ENCODE data around the gene IFT88.

Gene IFT88

GRCh38 chr13:20609145-20609544 lies 42.2 kb downstream of the IFT88 start:
- Histone ChIP-seq H3K36me3 (ENCODE audit: control insufficient read depth, insufficient read depth, low read length) (peaks cover 2% of the 10 kb centered on the region), H3K27ac (ENCODE audit: low read depth, low read length) (no peak overlapping the region), H3K27me3 (ENCODE audit: control insufficient read depth, insufficient read depth, low read length) (no peaks in the 10 kb centered on the region), H3K4me3 (ENCODE audit: low read length) (no peak overlapping the region), H3K9ac (ENCODE audit: low read length) (no peak overlapping the region), H3K4me1 (ENCODE audit: control insufficient read depth, insufficient read depth, low read length) (no peaks in the 10 kb centered on the region)

- H3K4me3 ChIP-seq (ENCODE audit: low read length) = no peak overlapping the region
- H3K9ac ChIP-seq (ENCODE audit: low read length) = no peak overlapping the region
- H3K27ac ChIP-seq (ENCODE audit: low read depth, low read length) = no peak overlapping the region
- no peaks in the 10 kb centered on the region for H3K27me3 ChIP-seq (ENCODE audit: control insufficient read depth, insufficient read depth, low read length)
- no peaks in the 10 kb centered on the region for H3K4me1 ChIP-seq (ENCODE audit: control insufficient read depth, insufficient read depth, low read length)
- peaks cover 2% of the 10 kb centered on the region for H3K36me3 ChIP-seq (ENCODE audit: control insufficient read depth, insufficient read depth, low read length)
Measured at GRCh38 chr13:20610006-20610405, 43.0 kb downstream of the IFT88 start.

- no peak overlapping the region for H3K9ac ChIP-seq (ENCODE audit: low read length)
- H3K36me3 ChIP-seq (ENCODE audit: control insufficient read depth, insufficient read depth, low read length) = no peaks in the 10 kb centered on the region
- H3K4me1 ChIP-seq (ENCODE audit: control insufficient read depth, insufficient read depth, low read length) = no peaks in the 10 kb centered on the region
- no peak overlapping the region for H3K4me3 ChIP-seq (ENCODE audit: low read length)
- no peaks in the 10 kb centered on the region for H3K27me3 ChIP-seq (ENCODE audit: control insufficient read depth, insufficient read depth, low read length)
- H3K27ac ChIP-seq (ENCODE audit: low read depth, low read length) = no peak overlapping the region
Measured at GRCh38 chr13:20616059-20616797, 49.3 kb downstream of the IFT88 start.

- Histone ChIP-seq H3K9ac (ENCODE audit: low read length) (no peak overlapping the region), H3K27me3 (ENCODE audit: control insufficient read depth, insufficient read depth, low read length) (no peaks in the 10 kb centered on the region), H3K4me3 (ENCODE audit: low read length) (no peak overlapping the region)
Measured at GRCh38 chr13:20623000-20623399, 56.0 kb downstream of the IFT88 start.

GRCh38 chr13:20624213-20624612 lies 57.3 kb downstream of the IFT88 start:
- Histone ChIP-seq H3K9ac (ENCODE audit: low read length) (no peak overlapping the region), H3K27ac (ENCODE audit: low read depth, low read length) (no peak overlapping the region)

More at GRCh38 chr13:20623000-20623399, 56.0 kb downstream of the IFT88 start:
- no peaks in the 10 kb centered on the region for H3K4me1 ChIP-seq (ENCODE audit: control insufficient read depth, insufficient read depth, low read length)
- peaks cover 2% of the 10 kb centered on the region for H3K36me3 ChIP-seq (ENCODE audit: control insufficient read depth, insufficient read depth, low read length)
- no peak overlapping the region for H3K27ac ChIP-seq (ENCODE audit: low read depth, low read length)

GRCh38 chr13:20633802-20634201 lies 66.8 kb downstream of the IFT88 start:
- H3K27me3 ChIP-seq (ENCODE audit: control insufficient read depth, insufficient read depth, low read length) = no peaks in the 10 kb centered on the region
- no peak overlapping the region for H3K4me3 ChIP-seq (ENCODE audit: low read length)
- H3K9ac ChIP-seq (ENCODE audit: low read length) = no peak overlapping the region
- no peak overlapping the region for H3K27ac ChIP-seq (ENCODE audit: low read depth, low read length)
- no peaks in the 10 kb centered on the region for H3K4me1 ChIP-seq (ENCODE audit: control insufficient read depth, insufficient read depth, low read length)
- H3K36me3 ChIP-seq (ENCODE audit: control insufficient read depth, insufficient read depth, low read length) = no peaks in the 10 kb centered on the region

More at GRCh38 chr13:20624213-20624612, 57.3 kb downstream of the IFT88 start:
- Histone ChIP-seq H3K36me3 (ENCODE audit: control insufficient read depth, insufficient read depth, low read length) (peaks cover 2% of the 10 kb centered on the region), H3K4me3 (ENCODE audit: low read length) (no peak overlapping the region), H3K27me3 (ENCODE audit: control insufficient read depth, insufficient read depth, low read length) (no peaks in the 10 kb centered on the region), H3K4me1 (ENCODE audit: control insufficient read depth, insufficient read depth, low read length) (no peaks in the 10 kb centered on the region)

- no peak overlapping the region for H3K9ac ChIP-seq (ENCODE audit: low read length)
- no peak overlapping the region for H3K27ac ChIP-seq (ENCODE audit: low read depth, low read length)
- H3K4me3 ChIP-seq (ENCODE audit: low read length) = no peak overlapping the region
- no peaks in the 10 kb centered on the region for H3K36me3 ChIP-seq (ENCODE audit: control insufficient read depth, insufficient read depth, low read length)
- H3K27me3 ChIP-seq (ENCODE audit: control insufficient read depth, insufficient read depth, low read length) = no peaks in the 10 kb centered on the region
- H3K4me1 ChIP-seq (ENCODE audit: control insufficient read depth, insufficient read depth, low read length) = no peaks in the 10 kb centered on the region
Measured at GRCh38 chr13:20636079-20636478, 69.1 kb downstream of the IFT88 start.

- Histone ChIP-seq H3K4me1 (ENCODE audit: control insufficient read depth, insufficient read depth, low read length) (no peaks in the 10 kb centered on the region), H3K9ac (ENCODE audit: low read length) (no peak overlapping the region), H3K4me3 (ENCODE audit: low read length) (no peak overlapping the region), H3K27me3 (ENCODE audit: control insufficient read depth, insufficient read depth, low read length) (no peaks in the 10 kb centered on the region), H3K27ac (ENCODE audit: low read depth, low read length) (no peak overlapping the region), H3K36me3 (ENCODE audit: control insufficient read depth, insufficient read depth, low read length) (no peaks in the 10 kb centered on the region)
Measured at GRCh38 chr13:20637811-20638210, 70.9 kb downstream of the IFT88 start.

- peaks cover 4% of the 10 kb centered on the region for H3K36me3 ChIP-seq (ENCODE audit: control insufficient read depth, insufficient read depth, low read length)
- H3K9ac ChIP-seq (ENCODE audit: low read length) = no peak overlapping the region
- no peak overlapping the region for H3K4me3 ChIP-seq (ENCODE audit: low read length)
- H3K27me3 ChIP-seq (ENCODE audit: control insufficient read depth, insufficient read depth, low read length) = no peaks in the 10 kb centered on the region
- no peak overlapping the region for H3K27ac ChIP-seq (ENCODE audit: low read depth, low read length)
- H3K4me1 ChIP-seq (ENCODE audit: control insufficient read depth, insufficient read depth, low read length) = no peaks in the 10 kb centered on the region
Measured at GRCh38 chr13:20647758-20648157, 80.8 kb downstream of the IFT88 start.

- no peaks in the 10 kb centered on the region for H3K27me3 ChIP-seq (ENCODE audit: control insufficient read depth, insufficient read depth, low read length)
Measured at GRCh38 chr13:20652946-20653345, 86.0 kb downstream of the IFT88 start.

GRCh38 chr13:20654156-20654555 lies 87.2 kb downstream of the IFT88 start:
- Histone ChIP-seq H3K9ac (ENCODE audit: low read length) (no peak overlapping the region), H3K27me3 (ENCODE audit: control insufficient read depth, insufficient read depth, low read length) (no peaks in the 10 kb centered on the region), H3K4me3 (ENCODE audit: low read length) (no peak overlapping the region), H3K4me1 (ENCODE audit: control insufficient read depth, insufficient read depth, low read length) (no peaks in the 10 kb centered on the region), H3K36me3 (ENCODE audit: control insufficient read depth, insufficient read depth, low read length) (peaks cover 3% of the 10 kb centered on the region), H3K27ac (ENCODE audit: low read depth, low read length) (no peak overlapping the region)

More at GRCh38 chr13:20652946-20653345, 86.0 kb downstream of the IFT88 start:
- no peak overlapping the region for H3K9ac ChIP-seq (ENCODE audit: low read length)
- no peaks in the 10 kb centered on the region for H3K4me1 ChIP-seq (ENCODE audit: control insufficient read depth, insufficient read depth, low read length)
- H3K27ac ChIP-seq (ENCODE audit: low read depth, low read length) = no peak overlapping the region
- no peaks in the 10 kb centered on the region for H3K36me3 ChIP-seq (ENCODE audit: control insufficient read depth, insufficient read depth, low read length)
- H3K4me3 ChIP-seq (ENCODE audit: low read length) = no peak overlapping the region

GRCh38 chr13:20658451-20659040 lies 91.6 kb downstream of the IFT88 start:
- Histone ChIP-seq H3K27me3 (ENCODE audit: control insufficient read depth, insufficient read depth, low read length) (no peaks in the 10 kb centered on the region), H3K27ac (ENCODE audit: low read depth, low read length) (no peak overlapping the region), H3K9ac (ENCODE audit: low read length) (no peak overlapping the region), H3K4me1 (ENCODE audit: control insufficient read depth, insufficient read depth, low read length) (no peaks in the 10 kb centered on the region), H3K36me3 (ENCODE audit: control insufficient read depth, insufficient read depth, low read length) (peaks cover 3% of the 10 kb centered on the region), H3K4me3 (ENCODE audit: low read length) (no peak overlapping the region)

GRCh38 chr13:20664351-20664750 lies 97.4 kb downstream of the IFT88 start:
- Histone ChIP-seq H3K27ac (ENCODE audit: low read depth, low read length) (no peak overlapping the region), H3K27me3 (ENCODE audit: control insufficient read depth, insufficient read depth, low read length) (no peaks in the 10 kb centered on the region), H3K9ac (ENCODE audit: low read length) (no peak overlapping the region), H3K36me3 (ENCODE audit: control insufficient read depth, insufficient read depth, low read length) (no peaks in the 10 kb centered on the region), H3K4me3 (ENCODE audit: low read length) (no peak overlapping the region), H3K4me1 (ENCODE audit: control insufficient read depth, insufficient read depth, low read length) (no peaks in the 10 kb centered on the region)

All from rectal smooth muscle tissue (tissue), 1 donor.